Kidney epithelial cell (primary cell): ENCODE results near the gene EFL1. TPM values are rescaled to one million over a fixed set of nuclear protein-coding genes. Genes with fewer than 3 reads are reported as not detected.

ENCODE experiments used
- DNase-seq: peaks from one replicate; pipeline ENCODE4 v3.0.0-alpha.2; 2010; ENCODE audit warnings: low read depth
- H3K27me3 ChIP-seq: 2 replicates; pipeline ENCODE4 v1.6.0; 2011; ENCODE audit warnings: low read length; ENCODE audit not compliant: control insufficient read depth, insufficient read depth
- H3K36me3 ChIP-seq: 2 replicates; pipeline ENCODE4 v1.5.1; 2011; ENCODE audit warnings: low read length; ENCODE audit not compliant: control insufficient read depth, insufficient read depth
- H3K4me3 ChIP-seq: 2 replicates; pipeline ENCODE4 v1.5.1; 2011; ENCODE audit warnings: low read depth, mild to moderate bottlenecking, control low read depth, low read length
- total RNA-seq: library from RNA; depleted of rRNA; stranded (reverse); fragments of >200 nt; gene quantifications from 2 replicates; pipeline ENCODE4 v1.2.3, GENCODE V29; 2015
- TF ChIP-seq, protein P1 (sequence below): IDR thresholded peaks from 2 replicates; pipeline ENCODE4 v1.5.1; 2011; ENCODE audit warnings: mild to moderate bottlenecking, moderate library complexity, low read length, control low read depth, inconsistent platforms; ENCODE audit not compliant: insufficient read depth, poor library complexity, severe bottlenecking

The EFL1 gene
- total RNA-seq, 1 donor from 2014 or later, result 21.8 TPM

DNA sequence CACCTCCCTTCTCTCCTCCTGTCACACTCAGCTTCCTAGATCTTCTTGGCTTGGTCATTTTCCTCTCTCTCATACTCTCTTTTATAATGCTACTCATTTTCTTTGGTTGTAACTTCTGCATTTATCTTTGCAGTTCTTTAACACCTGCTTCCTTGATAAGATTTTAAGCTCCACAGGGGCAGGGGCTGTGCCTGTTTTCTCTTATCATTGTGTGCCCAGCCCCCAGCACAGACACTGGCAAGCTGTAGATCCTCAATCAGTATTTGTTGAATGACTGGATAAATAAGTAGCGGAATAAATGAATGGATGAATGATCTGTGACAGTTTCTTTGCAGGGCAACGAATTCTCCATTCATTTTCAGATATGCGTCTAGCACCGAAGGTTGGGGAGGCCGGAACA, 152.4 kb downstream of the EFL1 start:
- Histone ChIP-seq H3K4me3 (no peak overlapping the region), H3K27me3 (no peaks in the 10 kb centered on the region), H3K36me3 (no peaks in the 10 kb centered on the region)
- TF ChIP-seq, protein P1, sequence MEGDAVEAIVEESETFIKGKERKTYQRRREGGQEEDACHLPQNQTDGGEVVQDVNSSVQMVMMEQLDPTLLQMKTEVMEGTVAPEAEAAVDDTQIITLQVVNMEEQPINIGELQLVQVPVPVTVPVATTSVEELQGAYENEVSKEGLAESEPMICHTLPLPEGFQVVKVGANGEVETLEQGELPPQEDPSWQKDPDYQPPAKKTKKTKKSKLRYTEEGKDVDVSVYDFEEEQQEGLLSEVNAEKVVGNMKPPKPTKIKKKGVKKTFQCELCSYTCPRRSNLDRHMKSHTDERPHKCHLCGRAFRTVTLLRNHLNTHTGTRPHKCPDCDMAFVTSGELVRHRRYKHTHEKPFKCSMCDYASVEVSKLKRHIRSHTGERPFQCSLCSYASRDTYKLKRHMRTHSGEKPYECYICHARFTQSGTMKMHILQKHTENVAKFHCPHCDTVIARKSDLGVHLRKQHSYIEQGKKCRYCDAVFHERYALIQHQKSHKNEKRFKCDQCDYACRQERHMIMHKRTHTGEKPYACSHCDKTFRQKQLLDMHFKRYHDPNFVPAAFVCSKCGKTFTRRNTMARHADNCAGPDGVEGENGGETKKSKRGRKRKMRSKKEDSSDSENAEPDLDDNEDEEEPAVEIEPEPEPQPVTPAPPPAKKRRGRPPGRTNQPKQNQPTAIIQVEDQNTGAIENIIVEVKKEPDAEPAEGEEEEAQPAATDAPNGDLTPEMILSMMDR, result no peak
- no peak for DNase-seq

GRCh38 chr15:82108489-82109078, 153.9 kb downstream of the EFL1 start:
- DNase-seq, result no peak
- no peak overlapping the region for H3K4me3 ChIP-seq
- H3K27me3 ChIP-seq, result no peaks in the 10 kb centered on the region
- TF ChIP-seq, protein P1, result peak; percentile 89
- H3K36me3 ChIP-seq, result no peaks in the 10 kb centered on the region

- no peak for DNase-seq
- TF ChIP-seq, protein P1, result no peak
Measured at GRCh38 chr15:82106679-82107078, 155.9 kb downstream of the EFL1 start.

DNA sequence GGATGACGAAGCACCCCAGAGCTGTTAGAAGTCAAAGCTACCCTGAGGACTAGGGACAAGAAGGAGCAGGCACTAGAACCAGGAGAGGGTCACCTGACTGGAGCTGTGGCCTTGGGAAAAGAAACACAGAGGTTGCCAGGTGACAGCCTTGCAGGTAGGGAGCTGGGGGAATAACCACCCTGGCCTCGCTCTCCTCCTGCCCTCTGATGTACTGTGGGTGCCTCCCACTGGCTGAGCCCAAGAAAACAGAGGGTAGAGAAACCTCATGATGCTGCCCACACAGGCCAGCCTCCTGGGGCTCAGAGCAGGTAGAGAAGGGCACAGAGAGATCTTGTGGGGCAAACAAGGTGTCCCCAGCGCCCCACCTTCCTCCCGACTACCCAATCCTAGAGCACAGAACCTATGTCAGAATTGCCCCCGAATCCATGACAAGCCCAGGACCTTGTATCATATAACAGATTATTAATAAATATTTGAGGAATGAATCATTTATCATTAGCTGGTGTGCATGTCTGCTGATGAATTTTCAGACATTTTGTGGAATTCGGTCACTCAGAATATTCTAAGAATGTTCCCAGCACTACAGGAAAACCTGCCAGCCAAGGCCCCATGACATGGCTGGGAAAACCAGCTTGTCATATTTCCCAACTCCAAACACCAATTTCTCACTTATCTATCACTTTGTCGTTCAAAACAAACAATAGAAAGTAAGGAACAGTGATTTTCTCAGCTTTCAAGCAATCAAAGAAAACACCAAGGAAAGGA, 156.9 kb downstream of the EFL1 start:
- no peaks in the 10 kb centered on the region for H3K27me3 ChIP-seq
- no peaks in the 10 kb centered on the region for H3K36me3 ChIP-seq
- no peak overlapping the region for H3K4me3 ChIP-seq
- no peak for DNase-seq
- TF ChIP-seq, protein P1, result no peak

More at GRCh38 chr15:82106679-82107078, 155.9 kb downstream of the EFL1 start:
- no peaks in the 10 kb centered on the region for H3K36me3 ChIP-seq
- no peaks in the 10 kb centered on the region for H3K27me3 ChIP-seq
- H3K4me3 ChIP-seq, result no peak overlapping the region

DNA sequence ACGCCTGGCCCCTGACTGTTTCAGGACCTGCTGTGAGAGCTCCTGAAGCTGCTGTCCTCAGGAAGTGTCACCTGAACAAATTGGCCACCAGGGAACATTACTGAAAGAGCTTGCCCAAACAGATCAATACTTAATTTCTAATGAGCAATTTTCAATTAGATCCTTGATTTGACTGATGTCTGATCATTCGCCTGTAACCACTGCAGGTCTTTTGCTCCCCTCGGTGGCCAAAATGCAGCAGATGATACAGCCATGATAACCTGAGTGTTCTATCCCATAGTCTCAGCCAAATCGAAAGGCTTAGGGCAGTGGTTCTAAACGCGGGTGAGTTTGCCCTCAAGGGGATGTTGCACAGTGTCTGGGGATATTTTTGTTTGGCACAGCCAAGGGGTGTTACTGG, 159.1 kb downstream of the EFL1 start:
- no peaks in the 10 kb centered on the region for H3K36me3 ChIP-seq
- no peak for DNase-seq
- TF ChIP-seq, protein P1, result no peak
- no peak overlapping the region for H3K4me3 ChIP-seq
- H3K27me3 ChIP-seq, result no peaks in the 10 kb centered on the region
